ENCODE measurements around the gene KLHL18. TPM values are rescaled to one million over a fixed set of nuclear protein-coding genes. Genes with fewer than 3 reads are reported as not detected.

Gene KLHL18
- total and polyA plus RNA-seq, 2 of the 4 experiments (the other 2 are of a cell fraction) = 29.1 to 76.2 TPM

DNA sequence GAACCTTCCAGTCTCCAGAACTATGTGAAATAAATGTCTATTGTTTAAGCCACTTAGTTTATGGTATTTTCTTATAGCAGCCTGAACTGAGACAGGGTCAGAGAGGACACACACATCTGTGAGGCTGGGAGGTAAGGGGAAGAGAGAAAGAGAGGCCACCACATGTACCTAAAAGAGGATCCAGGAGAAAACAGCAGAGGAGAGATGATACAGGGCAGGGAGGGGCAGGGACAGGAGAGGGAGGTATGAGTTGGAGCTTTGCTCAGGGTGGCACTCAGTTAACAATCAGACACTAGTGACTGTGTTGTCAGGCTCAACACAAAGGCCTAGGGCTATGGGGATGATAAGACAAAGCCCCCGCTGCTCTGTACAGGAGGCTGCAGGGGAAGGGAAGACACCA is 17.7 kb upstream of the KLHL18 start:
- H3K4me1 ChIP-seq (ENCODE audit: control insufficient read depth, insufficient read depth, low read length) = peaks cover 6% of the 10 kb centered on the region
- no peaks in the 10 kb centered on the region for H3K36me3 ChIP-seq (ENCODE audit: control insufficient read depth, insufficient read depth, low read length)
- H2BK5ac ChIP-seq (ENCODE audit: low read depth, low read length, poor library complexity, severe bottlenecking) = no peak overlapping the region
- H2AK5ac ChIP-seq (ENCODE audit: low read depth, low read length) = no peak overlapping the region
- in situ Hi-C loops (cut with MboI; ENCODE audit: low sequenced_read_pairs) (no loop called here), intact Hi-C loops (cut with micrococcal nuclease) (no loop called here), dilution Hi-C loops (cut with HindIII; ENCODE audit: low sequenced_read_pairs, unreplicated experiment) (no loop called here)
- H3K18ac ChIP-seq (ENCODE audit: low read depth, low read length) = no peak overlapping the region
- no peak overlapping the region for H2BK15ac ChIP-seq (ENCODE audit: low read depth, low read length)
- 86% methylated on average over 1 of the region's 1 CpG; no CpG with 5 or more reads in 1 of the 2 experiments for WGBS, 2 experiments (ENCODE audit: extremely low coverage in 2 of 2, insufficient read length in 1 of 2)
- H4K20me1 ChIP-seq (ENCODE audit: insufficient read depth, low read length) = no peaks in the 10 kb centered on the region
- POLR2A ChIA-PET (ENCODE audit: unreplicated experiment) = no interaction called here
- no peak overlapping the region for H4K91ac ChIP-seq (ENCODE audit: insufficient read depth, low read depth, low read length)
- no peaks in the 10 kb centered on the region for H3K79me1 ChIP-seq (ENCODE audit: low read depth in 1 of 2, low read length in 2 of 2)
- H3K4ac ChIP-seq (ENCODE audit: low read depth, low read length) = 0 out of 2 replicates have a peak overlapping the region, but pooled peaks have one; percentile 0
- H2AK9ac ChIP-seq (replicated peaks; ENCODE audit: low read depth, low read length, poor library complexity) = no peak overlapping the region
- H2BK120ac ChIP-seq (ENCODE audit: low read depth, low read length) = no peak overlapping the region; the same call in 1 of the 2 replicates
- H3K9me1 ChIP-seq (ENCODE audit: insufficient read depth, low read length) = no peaks in the 10 kb centered on the region
- no peak overlapping the region for H4K5ac ChIP-seq (ENCODE audit: low read depth, low read length)
- H3K27me3 ChIP-seq (ENCODE audit: control insufficient read depth, insufficient read depth, low read length) = peaks cover 10% of the 10 kb centered on the region
- no peaks in the 10 kb centered on the region for H3K9me3 ChIP-seq (ENCODE audit: control insufficient read depth, insufficient read depth, low read length)
- TF ChIP-seq MXI1 (IDR thresholded peaks at IDR 0.05; ENCODE audit: borderline replicate concordance, low read depth, low read length) (no peak), FOS (IDR thresholded peaks at IDR 0.05; ENCODE audit: low read depth, low read length) (no peak), POLR2A (IDR thresholded peaks at IDR 0.05; ENCODE audit: low read depth, low read length) (no peak), BHLHE40 (IDR thresholded peaks at IDR 0.05; ENCODE audit: low read depth, low read length) (no peak), CEBPB (IDR thresholded peaks at IDR 0.05; ENCODE audit: low read depth, low read length) (no peak), RCOR1 (IDR thresholded peaks at IDR 0.05; ENCODE audit: insufficient replicate concordance, low read length) (no peak), RFX5 (IDR thresholded peaks at IDR 0.05; ENCODE audit: low read depth, low read length) (no peak), CHD1 (IDR thresholded peaks at IDR 0.05; ENCODE audit: low read depth, low read length) (no peak), MAFK (IDR thresholded peaks at IDR 0.05; ENCODE audit: low read depth, low read length) (no peak), RAD21 (IDR thresholded peaks at IDR 0.05; ENCODE audit: low read length) (no peak), MAZ (IDR thresholded peaks at IDR 0.05; ENCODE audit: borderline replicate concordance, low read depth, low read length) (no peak), SMC3 (IDR thresholded peaks at IDR 0.05; ENCODE audit: low read depth, low read length) (no peak), NFE2L2 (IDR thresholded peaks at IDR 0.05; ENCODE audit: low read depth, low read length) (no peak)
- TF ChIP-seq, protein P1, sequence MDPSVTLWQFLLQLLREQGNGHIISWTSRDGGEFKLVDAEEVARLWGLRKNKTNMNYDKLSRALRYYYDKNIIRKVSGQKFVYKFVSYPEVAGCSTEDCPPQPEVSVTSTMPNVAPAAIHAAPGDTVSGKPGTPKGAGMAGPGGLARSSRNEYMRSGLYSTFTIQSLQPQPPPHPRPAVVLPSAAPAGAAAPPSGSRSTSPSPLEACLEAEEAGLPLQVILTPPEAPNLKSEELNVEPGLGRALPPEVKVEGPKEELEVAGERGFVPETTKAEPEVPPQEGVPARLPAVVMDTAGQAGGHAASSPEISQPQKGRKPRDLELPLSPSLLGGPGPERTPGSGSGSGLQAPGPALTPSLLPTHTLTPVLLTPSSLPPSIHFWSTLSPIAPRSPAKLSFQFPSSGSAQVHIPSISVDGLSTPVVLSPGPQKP (IDR thresholded peaks at IDR 0.05; ENCODE audit: borderline replicate concordance, low read depth, low read length) = no peak
- TF ChIP-seq, protein P2, sequence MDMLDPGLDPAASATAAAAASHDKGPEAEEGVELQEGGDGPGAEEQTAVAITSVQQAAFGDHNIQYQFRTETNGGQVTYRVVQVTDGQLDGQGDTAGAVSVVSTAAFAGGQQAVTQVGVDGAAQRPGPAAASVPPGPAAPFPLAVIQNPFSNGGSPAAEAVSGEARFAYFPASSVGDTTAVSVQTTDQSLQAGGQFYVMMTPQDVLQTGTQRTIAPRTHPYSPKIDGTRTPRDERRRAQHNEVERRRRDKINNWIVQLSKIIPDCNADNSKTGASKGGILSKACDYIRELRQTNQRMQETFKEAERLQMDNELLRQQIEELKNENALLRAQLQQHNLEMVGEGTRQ (IDR thresholded peaks at IDR 0.05; ENCODE audit: low read depth, low read length) = no peak
- TF ChIP-seq, protein P3, sequence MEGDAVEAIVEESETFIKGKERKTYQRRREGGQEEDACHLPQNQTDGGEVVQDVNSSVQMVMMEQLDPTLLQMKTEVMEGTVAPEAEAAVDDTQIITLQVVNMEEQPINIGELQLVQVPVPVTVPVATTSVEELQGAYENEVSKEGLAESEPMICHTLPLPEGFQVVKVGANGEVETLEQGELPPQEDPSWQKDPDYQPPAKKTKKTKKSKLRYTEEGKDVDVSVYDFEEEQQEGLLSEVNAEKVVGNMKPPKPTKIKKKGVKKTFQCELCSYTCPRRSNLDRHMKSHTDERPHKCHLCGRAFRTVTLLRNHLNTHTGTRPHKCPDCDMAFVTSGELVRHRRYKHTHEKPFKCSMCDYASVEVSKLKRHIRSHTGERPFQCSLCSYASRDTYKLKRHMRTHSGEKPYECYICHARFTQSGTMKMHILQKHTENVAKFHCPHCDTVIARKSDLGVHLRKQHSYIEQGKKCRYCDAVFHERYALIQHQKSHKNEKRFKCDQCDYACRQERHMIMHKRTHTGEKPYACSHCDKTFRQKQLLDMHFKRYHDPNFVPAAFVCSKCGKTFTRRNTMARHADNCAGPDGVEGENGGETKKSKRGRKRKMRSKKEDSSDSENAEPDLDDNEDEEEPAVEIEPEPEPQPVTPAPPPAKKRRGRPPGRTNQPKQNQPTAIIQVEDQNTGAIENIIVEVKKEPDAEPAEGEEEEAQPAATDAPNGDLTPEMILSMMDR (conservative IDR thresholded peaks at IDR 0.05; ENCODE audit: low read depth, low read length) = no peak
- no peak overlapping the region for H3K23ac ChIP-seq (ENCODE audit: low read depth, low read length)
- ATAC-seq (ENCODE audit: low read depth) (no peak), DNase-seq (no peak)
- CTCF ChIA-PET = no interaction called here
- no peak overlapping the region for H2AFZ ChIP-seq (replicated peaks; ENCODE audit: low read length, poor library complexity)
- H3K14ac ChIP-seq (replicated peaks; ENCODE audit: low read depth, low read length) = no peak overlapping the region
- no peak overlapping the region for H3K27ac ChIP-seq (ENCODE audit: insufficient read depth, low read length)
- H2BK20ac ChIP-seq (ENCODE audit: low read depth, low read length) = no peak overlapping the region
- no peak overlapping the region for H3K56ac ChIP-seq (ENCODE audit: extremely low read depth, insufficient read depth, low read length)
- no TSS peak for BruUV-seq (replicated peaks)
- H3K9ac ChIP-seq (ENCODE audit: low read depth, low read length) = no peak overlapping the region
- no peak overlapping the region for H4K8ac ChIP-seq (ENCODE audit: low read depth in 2 of 2, low read length in 2 of 2)
- H3K4me2 ChIP-seq (ENCODE audit: low read depth, low read length) = no peak overlapping the region
- H3K4me3 ChIP-seq (ENCODE audit: insufficient read depth, low read depth, low read length) = no peak overlapping the region

Data from IMR-90 (cell line).